ENCODE results near the gene GRIN1. TPM values are rescaled to one million over a fixed set of nuclear protein-coding genes. Genes with fewer than 3 reads are reported as not detected.

Gene GRIN1
- total and polyA plus RNA-seq, 2 experiments from 2014 or later, result not detected

- no peaks in the 10 kb centered on the region for H3K36me3 ChIP-seq (replicated peaks; ENCODE audit: insufficient read depth, low read depth)
- DNase-seq (ENCODE audit: low spot score), result no peak
- H2AFZ ChIP-seq, result no peak overlapping the region
- H3K4me1 ChIP-seq (ENCODE audit: insufficient read depth), result no peaks in the 10 kb centered on the region
- H4K20me1 ChIP-seq (ENCODE audit: insufficient read depth, poor library complexity, severe bottlenecking), result no peaks in the 10 kb centered on the region
- no peak overlapping the region for H3K4me3 ChIP-seq
- no peaks in the 10 kb centered on the region for H3K9me3 ChIP-seq (ENCODE audit: low read depth)
- H3K79me2 ChIP-seq, result no peaks in the 10 kb centered on the region
- 48% methylated on average over 28 of the region's 37 CpGs for WGBS (ENCODE audit: low lambda C conversion rate, missing lambda C conversion rate)
- no peak overlapping the region for H3K27ac ChIP-seq
- peaks cover 72% of the 10 kb centered on the region for H3K27me3 ChIP-seq
- H3K9me2 ChIP-seq (replicated peaks; ENCODE audit: insufficient read depth), result no peaks in the 10 kb centered on the region
- no peak for TF ChIP-seq EZH2 (IDR thresholded peaks at IDR 0.05; ENCODE audit: borderline replicate concordance)
- no peak for TF ChIP-seq CTCF (IDR thresholded peaks at IDR 0.05; ENCODE audit: poor library complexity)
- no peak for TF ChIP-seq EZH2phosphoT487 (IDR thresholded peaks at IDR 0.05; ENCODE audit: low read depth, severe bottlenecking, unreplicated experiment)
- no peak overlapping the region for H3K4me2 ChIP-seq
Observed at GRCh38 chr9:137139468-137140150, 655 bp downstream of the GRIN1 start.

GRCh38 chr9:137140151-137141012 lies 1.4 kb downstream of the GRIN1 start:
- no peaks in the 10 kb centered on the region for H3K36me3 ChIP-seq (replicated peaks; ENCODE audit: insufficient read depth, low read depth)
- no peak overlapping the region for H3K4me3 ChIP-seq
- no peak for TF ChIP-seq EZH2phosphoT487 (IDR thresholded peaks at IDR 0.05; ENCODE audit: low read depth, severe bottlenecking, unreplicated experiment)
- DNase-seq (ENCODE audit: low spot score), result no peak
- no peaks in the 10 kb centered on the region for H3K4me1 ChIP-seq (ENCODE audit: insufficient read depth)
- H3K9me3 ChIP-seq (ENCODE audit: low read depth), result no peaks in the 10 kb centered on the region
- no peak overlapping the region for H2AFZ ChIP-seq
- 70% methylated on average over 26 of the region's 26 CpGs for WGBS (ENCODE audit: low lambda C conversion rate, missing lambda C conversion rate)
- no peaks in the 10 kb centered on the region for H3K9me2 ChIP-seq (replicated peaks; ENCODE audit: insufficient read depth)
- H4K20me1 ChIP-seq (ENCODE audit: insufficient read depth, poor library complexity, severe bottlenecking), result no peaks in the 10 kb centered on the region
- peaks cover 72% of the 10 kb centered on the region for H3K27me3 ChIP-seq
- no peak overlapping the region for H3K27ac ChIP-seq
- no peak overlapping the region for H3K4me2 ChIP-seq
- H3K79me2 ChIP-seq, result no peaks in the 10 kb centered on the region

GRCh38 chr9:137141050-137141810 lies 2.3 kb downstream of the GRIN1 start:
- no peak for TF ChIP-seq CTCF (IDR thresholded peaks at IDR 0.05; ENCODE audit: poor library complexity)
- TF ChIP-seq EZH2 (IDR thresholded peaks at IDR 0.05; ENCODE audit: borderline replicate concordance), result no peak
- no peak for TF ChIP-seq EZH2phosphoT487 (IDR thresholded peaks at IDR 0.05; ENCODE audit: low read depth, severe bottlenecking, unreplicated experiment)
- Histone ChIP-seq H2AFZ (no peak overlapping the region), H4K20me1 (ENCODE audit: insufficient read depth, poor library complexity, severe bottlenecking) (no peaks in the 10 kb centered on the region), H3K9me3 (ENCODE audit: low read depth) (no peaks in the 10 kb centered on the region), H3K27me3 (peaks cover 69% of the 10 kb centered on the region), H3K27ac (no peak overlapping the region), H3K36me3 (replicated peaks; ENCODE audit: insufficient read depth, low read depth) (no peaks in the 10 kb centered on the region), H3K4me3 (no peak overlapping the region), H3K9me2 (replicated peaks; ENCODE audit: insufficient read depth) (no peaks in the 10 kb centered on the region), H3K4me1 (ENCODE audit: insufficient read depth) (no peaks in the 10 kb centered on the region), H3K79me2 (no peaks in the 10 kb centered on the region), H3K4me2 (no peak overlapping the region)
- no peak for DNase-seq (ENCODE audit: low spot score)
- WGBS (ENCODE audit: low lambda C conversion rate, missing lambda C conversion rate), result 76% methylated on average over 17 of the region's 17 CpGs

Measured in hepatocyte (in vitro differentiated cells).